ENCODE data around the gene TP73.

GRCh38 chr1:3714814-3715213, 62.5 kb downstream of the TP73 start:
- TF ChIP-seq, protein P1, sequence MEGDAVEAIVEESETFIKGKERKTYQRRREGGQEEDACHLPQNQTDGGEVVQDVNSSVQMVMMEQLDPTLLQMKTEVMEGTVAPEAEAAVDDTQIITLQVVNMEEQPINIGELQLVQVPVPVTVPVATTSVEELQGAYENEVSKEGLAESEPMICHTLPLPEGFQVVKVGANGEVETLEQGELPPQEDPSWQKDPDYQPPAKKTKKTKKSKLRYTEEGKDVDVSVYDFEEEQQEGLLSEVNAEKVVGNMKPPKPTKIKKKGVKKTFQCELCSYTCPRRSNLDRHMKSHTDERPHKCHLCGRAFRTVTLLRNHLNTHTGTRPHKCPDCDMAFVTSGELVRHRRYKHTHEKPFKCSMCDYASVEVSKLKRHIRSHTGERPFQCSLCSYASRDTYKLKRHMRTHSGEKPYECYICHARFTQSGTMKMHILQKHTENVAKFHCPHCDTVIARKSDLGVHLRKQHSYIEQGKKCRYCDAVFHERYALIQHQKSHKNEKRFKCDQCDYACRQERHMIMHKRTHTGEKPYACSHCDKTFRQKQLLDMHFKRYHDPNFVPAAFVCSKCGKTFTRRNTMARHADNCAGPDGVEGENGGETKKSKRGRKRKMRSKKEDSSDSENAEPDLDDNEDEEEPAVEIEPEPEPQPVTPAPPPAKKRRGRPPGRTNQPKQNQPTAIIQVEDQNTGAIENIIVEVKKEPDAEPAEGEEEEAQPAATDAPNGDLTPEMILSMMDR (conservative IDR thresholded peaks at IDR 0.05; ENCODE audit: low read depth, low read length), result no peak
- TF ChIP-seq EZH2phosphoT487 (IDR thresholded peaks at IDR 0.05; ENCODE audit: borderline replicate concordance, low read length), result no peak
- no peak for TF ChIP-seq EZH2 (IDR thresholded peaks at IDR 0.05; ENCODE audit: low read length, unreplicated experiment)

Measured in PC-3 (cell line).